Stimulated activated CD8-positive, alpha-beta memory T cell treated with anti-CD3 and anti-CD28 coated beads, Interleukin-12 subunit alpha, Interleukin-12 subunit beta, amount 100 ng/mL, for 24 hours (primary cell): ENCODE measurements around the gene GDPD4.

Experiments
- DNase-seq: peaks from one replicate; pipeline ENCODE4 v3.0.0-alpha.2; 2020; ENCODE audit errors: extremely low read depth

The GDPD4 gene

GRCh38 chr11:77190331-77191075, 111.0 kb downstream of the GDPD4 start:
- no peak for DNase-seq

DNA sequence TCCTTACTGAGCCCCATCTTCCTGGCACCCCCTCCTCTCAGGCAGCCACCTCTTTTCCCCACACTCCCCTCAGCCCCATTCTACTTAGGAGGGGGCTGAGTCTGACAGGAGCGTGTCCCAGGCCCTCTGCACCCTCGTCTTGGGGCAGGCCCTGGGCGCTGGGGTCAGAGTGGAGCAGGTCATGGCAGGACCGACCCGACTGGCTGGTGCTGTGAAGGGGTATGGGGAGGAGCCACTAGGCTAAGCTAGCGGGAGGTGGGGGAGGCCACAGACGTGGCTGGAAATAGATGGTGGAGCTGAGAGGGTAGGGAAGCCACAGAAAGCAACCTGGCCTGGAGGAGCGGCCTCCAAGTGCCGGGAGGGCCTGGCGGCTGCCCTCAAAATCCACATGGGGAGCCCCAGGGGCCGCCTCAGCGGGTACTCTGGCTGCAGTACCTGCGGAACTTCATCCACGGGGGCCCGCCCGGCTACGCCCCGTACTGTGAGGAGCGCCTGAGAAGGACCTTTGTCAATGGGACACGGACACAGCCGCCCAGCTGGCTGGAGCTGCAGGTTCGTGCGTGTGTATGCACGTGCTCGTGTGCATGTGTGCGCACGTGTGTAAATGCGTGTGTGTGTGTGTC, 111.8 kb downstream of the GDPD4 start:
- DNase-seq: no peak

GRCh38 chr11:77188633-77189491, 112.6 kb downstream of the GDPD4 start:
- DNase-seq: no peak

- DNase-seq: peak; percentile 35
Observed at GRCh38 chr11:77187776-77188632, 113.5 kb downstream of the GDPD4 start.

DNA sequence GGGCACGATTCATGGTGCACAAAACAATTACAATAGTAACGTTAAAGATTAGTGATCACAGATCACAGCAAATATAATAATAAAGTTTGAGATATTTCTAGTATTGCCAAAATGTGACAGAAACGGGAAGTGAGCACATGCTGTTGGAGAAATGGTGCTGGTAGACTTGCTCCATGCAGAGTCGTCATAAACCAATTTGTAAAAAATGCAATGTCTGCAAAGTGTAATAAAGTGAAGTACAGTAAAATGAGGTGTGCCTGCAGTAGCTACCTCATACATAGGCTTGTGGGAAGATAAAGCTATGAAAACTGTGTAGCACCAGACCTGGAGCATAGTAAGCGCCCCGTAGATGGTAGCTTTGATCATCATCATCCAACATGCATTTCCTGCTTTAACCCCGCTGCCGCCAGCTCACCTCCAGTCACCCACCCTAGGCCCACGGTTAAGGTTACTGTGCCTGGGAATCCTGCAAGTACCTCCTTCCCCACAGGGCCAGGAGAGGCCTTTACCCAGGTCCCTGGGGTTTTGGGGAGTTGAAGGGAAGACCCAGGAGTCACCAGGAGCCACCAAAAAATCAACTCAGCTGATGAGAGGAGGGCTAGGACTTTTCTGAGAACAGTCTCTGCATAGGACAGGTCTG, 114.3 kb downstream of the GDPD4 start:
- no peak for DNase-seq

DNA sequence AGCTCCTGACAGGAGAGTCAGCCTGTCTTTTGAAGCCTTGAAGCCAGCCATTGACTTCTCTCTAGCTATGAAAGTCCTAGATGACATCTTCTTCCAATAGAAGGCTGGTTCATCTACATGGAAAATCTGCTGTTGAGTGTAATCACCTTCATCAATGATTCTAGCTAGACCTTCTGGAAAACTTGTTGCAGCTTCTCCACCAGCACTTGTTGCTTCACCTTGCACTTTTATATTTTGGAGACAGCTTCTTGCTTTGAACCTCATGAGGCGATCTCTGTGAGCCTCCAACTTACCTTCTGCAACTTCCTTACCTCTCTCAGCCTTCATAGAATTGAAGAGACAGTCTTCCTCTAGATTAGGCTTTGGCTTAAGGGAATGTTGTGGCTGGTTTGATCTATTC, 115.2 kb downstream of the GDPD4 start:
- DNase-seq: no peak

DNA sequence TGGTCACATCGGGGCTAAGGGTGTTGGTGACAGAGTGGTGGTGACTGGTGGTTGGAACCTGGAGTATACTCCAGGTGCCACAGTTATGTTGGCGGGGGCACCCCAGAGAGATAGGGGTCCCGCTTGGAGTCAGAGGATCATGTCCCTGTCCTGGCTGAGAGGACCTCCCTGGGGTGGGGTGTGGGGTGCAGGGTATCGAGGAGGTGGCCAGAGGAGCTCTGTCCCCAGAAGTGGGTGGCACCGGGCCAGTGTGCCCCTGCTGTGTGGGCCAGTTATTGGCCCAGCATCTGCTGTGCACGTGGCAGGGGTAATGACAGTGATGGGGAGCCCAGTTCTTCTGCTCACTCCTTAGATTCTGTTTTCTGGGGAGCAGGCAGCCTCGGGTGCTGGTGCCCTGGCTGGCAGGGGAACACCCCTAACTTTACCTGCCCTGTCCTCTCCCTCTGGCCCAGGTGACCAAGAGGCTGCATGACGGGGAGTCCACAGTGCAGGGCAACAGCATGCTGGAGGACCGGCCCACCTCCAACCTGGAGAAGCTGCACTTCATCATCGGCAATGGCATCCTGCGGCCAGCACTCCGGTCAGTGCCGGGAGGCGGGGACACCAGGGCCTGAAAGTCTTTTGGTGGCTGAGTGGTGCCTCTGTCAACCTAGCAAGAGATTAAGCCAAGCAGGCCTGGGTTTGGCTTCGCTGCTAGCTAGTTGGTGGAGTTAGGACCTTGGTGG, 117.2 kb downstream of the GDPD4 start:
- no peak for DNase-seq

GRCh38 chr11:77183431-77183984, 118.0 kb downstream of the GDPD4 start:
- no peak for DNase-seq

DNA sequence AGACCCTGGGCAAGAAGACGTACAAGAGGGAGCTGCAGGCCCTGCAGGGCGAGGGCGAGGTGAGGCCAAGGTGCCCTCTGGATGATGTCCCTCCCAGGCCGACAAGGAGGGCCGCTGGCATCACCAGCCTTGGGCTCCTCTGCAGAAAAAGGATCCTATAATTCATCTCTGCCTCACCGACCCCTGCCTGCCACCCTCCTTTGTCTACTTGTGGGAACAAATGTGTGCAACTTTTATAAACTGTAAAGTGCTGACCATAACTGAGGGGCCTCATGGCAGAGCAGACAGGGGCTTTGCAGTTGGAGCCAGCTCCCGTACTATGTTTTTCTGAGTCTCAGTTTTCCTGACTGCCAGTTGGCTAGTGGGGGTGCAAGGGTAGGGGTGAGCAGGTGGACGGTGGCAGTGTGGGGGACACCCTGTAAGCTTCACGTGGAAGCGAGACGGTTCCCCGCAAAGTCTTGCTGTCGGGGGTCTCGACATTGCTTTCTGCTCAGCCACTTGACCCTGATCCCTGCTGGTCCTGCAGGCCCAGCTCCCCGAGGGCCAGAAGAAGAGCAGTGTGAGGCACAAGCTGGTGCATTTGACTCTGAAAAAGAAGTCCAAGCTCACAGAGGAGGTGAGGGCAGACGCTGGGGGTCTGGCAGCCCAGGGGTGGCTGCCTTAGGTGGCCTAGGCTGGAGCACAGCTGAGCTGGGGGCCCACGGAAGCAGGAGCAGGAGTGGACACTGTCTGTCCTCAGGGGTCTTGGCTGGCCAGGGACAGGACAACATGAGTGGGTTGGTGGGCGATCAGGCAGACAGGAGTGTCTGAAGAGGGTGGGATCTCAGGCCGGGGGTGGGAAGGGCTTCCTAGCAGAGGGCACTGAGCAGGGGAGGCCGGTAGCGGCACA, 118.7 kb downstream of the GDPD4 start:
- no peak for DNase-seq

- DNase-seq: no peak
Observed at GRCh38 chr11:77181799-77182541, 119.5 kb downstream of the GDPD4 start.

DNA sequence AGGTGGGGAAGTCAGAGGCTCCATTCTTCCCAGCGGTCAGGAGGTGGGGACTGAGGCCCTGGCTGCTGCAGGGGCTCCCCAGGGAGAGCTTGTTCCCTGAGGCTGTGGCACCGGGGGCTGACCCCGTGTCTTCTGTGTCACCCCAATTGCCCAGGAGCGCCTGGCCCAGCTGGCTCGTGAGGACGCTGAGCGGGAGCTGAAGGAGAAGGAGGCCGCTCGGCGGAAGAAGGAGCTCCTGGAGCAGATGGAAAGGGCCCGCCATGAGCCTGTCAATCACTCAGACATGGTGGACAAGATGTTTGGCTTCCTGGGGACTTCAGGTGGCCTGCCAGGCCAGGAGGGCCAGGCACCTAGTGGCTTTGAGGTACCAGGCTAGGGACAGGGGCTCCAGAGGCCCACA, 120.3 kb downstream of the GDPD4 start:
- DNase-seq: no peak

DNA sequence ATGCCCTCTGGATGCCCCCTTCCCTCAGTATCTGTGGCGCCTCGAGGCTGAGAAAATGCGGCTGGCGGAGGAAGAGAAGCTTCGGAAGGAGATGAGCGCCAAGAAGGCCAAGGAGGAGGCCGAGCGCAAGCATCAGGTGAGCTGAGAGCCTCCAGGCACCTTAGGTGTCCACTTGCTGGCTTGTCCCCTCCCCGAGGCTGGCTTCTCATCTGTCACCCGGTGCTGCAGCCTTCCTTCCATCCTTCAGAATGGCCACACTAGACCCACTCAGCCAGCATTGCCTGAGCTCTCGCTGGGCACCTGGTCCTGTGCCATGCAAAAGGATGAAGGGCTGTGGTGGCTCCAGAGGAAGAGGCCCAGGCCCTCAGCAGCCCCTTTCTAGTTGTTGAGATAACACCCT, 121.1 kb downstream of the GDPD4 start:
- no peak for DNase-seq

GRCh38 chr11:77179681-77180080, 121.8 kb downstream of the GDPD4 start:
- DNase-seq: no peak

DNA sequence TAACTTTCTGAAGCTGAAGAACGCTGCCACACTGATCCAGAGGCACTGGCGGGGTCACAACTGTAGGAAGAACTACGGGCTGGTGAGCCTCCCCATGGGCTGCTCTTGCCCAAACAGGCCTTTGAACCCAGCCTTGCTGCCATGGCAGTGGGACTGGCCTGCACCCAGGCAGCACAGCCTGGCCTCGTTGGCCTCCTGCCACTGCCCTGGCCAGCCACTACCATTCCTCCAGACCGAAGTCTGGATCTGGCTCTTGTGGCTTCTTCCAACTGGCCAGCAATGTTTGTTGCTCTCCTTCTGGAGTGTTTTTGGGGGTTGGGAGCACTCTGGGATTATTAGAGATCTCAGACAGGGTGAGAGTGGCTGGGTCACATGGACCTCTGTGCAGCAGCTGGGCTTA, 122.4 kb downstream of the GDPD4 start:
- no peak for DNase-seq

DNA sequence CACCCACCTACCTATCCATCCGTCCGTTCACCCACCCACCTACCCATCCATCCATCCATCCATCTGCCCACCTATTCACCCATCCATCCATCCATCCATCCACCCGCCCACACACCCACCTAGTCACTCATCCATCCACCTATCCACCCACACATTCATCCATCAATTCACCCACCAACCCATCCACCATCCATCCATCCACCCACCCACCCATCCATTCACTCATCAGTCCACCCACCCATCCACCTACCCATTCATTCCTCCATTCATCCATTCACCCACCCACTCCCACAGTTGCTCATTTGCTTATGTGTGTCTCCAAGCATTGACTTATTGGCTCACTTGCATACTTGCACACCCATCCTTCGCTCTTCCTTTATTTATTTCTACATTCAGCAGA, 123.3 kb downstream of the GDPD4 start:
- no peak for DNase-seq

DNA sequence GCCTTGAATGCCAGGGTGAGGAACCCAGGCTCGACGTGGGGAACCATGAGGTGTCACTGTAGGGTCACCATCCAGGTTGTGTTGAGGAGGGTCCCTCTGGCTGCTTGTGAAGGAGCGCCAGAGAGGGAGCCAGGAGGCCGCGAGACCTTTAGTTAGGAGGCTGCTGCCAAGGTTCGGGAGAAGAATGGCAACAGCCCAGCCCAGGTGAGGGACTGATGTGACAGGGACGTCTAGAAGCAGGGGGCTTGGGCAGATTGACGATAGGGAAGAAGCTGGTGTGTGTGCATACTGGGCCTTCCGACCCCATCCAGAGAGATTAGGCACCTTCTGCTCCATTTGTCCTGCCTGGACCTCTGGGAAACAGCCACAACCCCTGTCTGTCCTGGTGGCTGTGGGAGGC, 124.5 kb downstream of the GDPD4 start:
- no peak for DNase-seq

- no peak for DNase-seq
Observed at GRCh38 chr11:77175869-77176539, 125.5 kb downstream of the GDPD4 start.
